Fibroblast of lung (primary cell): ENCODE data around the gene DGKZ.

Experiments
- CTCF ChIP-seq, 2 donors: IDR thresholded peaks in 1 of 2; conservative IDR thresholded peaks in 1 of 2; 1 replicate in 1 of 2; 2 replicates in 1 of 2; pipeline ENCODE4 v1.5.1; 2011 to 2012; ENCODE audit warnings: low read length in 2 of 2, control low read depth in 1 of 2, inconsistent platforms in 1 of 2, low read depth in 1 of 2, mild to moderate bottlenecking in 1 of 2
- EZH2 ChIP-seq: IDR thresholded peaks from 2 replicates; pipeline ENCODE4 v1.5.1; 2012; ENCODE audit warnings: low read length, control low read depth, mild to moderate bottlenecking; ENCODE audit errors: missing control alignments

DNA sequence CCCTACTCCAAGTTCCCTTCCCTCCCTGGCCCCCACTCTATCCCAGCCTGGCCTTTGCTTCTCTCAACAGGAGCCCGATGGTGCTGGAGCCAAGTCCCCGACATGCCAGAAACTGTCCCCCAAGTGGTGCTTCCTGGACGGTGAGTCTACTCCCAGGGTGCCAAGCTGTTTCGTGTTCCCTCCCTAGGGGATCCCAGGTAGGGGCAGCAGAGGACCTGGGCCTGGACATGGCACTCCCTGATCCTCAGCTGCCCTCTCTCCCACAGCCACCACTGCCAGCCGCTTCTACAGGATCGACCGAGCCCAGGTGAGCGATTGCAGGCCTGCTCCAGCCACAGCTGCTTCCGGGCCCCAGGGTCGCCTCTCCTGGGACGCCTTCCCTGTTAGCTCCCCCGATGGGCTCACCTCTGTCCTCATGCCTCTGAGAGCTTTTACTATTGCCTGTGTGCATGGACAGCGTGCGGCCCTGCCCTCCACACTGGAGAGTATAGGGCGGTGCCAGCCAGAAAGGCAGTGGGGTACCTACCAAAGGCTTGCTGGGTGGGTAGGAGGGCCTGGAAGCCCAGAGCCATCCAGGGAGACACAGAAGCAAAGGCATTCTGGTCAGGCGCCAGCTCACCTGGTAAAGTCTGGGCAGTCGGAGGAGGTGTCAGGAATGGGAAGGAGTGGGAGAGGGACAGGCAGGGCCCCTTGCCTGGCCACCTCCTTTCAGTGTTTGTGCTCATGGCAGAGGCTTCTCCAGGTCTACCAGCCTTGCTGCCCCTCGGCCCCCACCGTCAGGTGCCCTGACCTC, 29.2 kb downstream of the DGKZ start:
- TF ChIP-seq CTCF (conservative IDR thresholded peaks at IDR 0.05 in 1 of 2, IDR thresholded peaks at IDR 0.05 in 1 of 2; ENCODE audit: low read depth in 1 of 2, low read length in 2 of 2) = no peak
- no peak for TF ChIP-seq EZH2
